GM19043 (cell line): ENCODE data around the gene DIPK1B.
"Not testable (repeated sequence)": the region's sequence is repeated elsewhere in the genome, so short reads cannot be mapped to it uniquely, and the experiment has no call there.

ENCODE experiments used
- ATAC-seq: cut with Tn5 transposase; IDR thresholded peaks from one replicate; pipeline ENCODE4 v1.9.1; 2021; ENCODE audit warnings: low read depth; ENCODE audit not compliant: unreplicated experiment

The DIPK1B gene

DNA sequence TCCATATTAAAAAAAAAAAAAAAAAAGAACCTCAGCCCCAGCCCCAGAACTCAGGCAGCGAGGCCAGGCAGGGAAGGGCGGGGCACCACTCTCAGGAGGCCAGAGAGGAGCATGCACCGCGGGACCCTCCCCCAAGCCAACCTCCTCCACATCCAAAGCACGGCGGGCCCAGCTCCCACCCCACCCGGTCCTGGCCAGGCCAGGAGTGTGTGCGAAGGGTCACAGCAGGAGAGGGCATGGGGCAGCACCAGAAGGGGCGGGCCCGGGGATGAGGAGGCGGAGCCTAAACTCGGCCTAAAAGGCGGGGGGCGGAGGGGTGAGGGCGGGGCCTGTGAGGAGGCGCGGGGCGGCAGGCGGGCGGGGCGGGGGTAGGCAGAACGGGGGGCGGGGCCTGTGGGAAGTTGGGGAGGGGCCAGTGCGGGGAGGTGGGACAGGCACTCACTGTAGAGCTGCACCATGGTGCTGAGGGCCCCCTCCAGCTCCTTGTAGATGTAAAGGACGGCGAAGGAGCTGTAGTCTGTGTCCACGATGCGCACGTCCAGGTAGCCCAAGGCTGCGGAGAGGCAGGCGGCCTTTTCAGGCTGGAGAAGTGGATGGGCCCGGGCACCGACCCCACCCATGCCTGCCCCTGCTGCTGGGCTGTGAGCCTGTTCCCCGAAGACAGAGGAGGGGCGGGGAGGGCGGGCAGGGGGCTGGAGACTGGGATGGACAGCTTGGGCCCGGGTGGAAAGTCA is 50.7 kb downstream of the DIPK1B start:
- ATAC-seq: no peak

DNA sequence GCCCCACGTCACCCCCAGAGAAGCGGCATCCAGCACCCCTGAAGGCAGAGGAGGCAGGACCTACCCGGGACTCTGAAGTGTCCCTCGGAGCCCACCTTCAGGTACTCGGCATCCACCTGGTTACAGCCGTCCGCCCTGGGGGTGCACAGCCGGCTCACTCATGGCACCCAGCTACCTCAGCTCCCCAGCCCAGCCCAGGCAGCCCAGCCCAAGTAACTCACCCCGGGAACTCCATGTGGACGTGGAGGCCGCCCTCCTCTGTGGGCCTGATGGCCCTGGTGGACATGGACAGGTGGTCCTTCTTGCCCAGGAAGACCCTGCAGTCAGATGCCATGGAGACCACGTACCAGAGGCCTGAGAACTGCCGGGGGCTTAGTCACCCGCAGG is 51.3 kb downstream of the DIPK1B start:
- no peak for ATAC-seq

DNA sequence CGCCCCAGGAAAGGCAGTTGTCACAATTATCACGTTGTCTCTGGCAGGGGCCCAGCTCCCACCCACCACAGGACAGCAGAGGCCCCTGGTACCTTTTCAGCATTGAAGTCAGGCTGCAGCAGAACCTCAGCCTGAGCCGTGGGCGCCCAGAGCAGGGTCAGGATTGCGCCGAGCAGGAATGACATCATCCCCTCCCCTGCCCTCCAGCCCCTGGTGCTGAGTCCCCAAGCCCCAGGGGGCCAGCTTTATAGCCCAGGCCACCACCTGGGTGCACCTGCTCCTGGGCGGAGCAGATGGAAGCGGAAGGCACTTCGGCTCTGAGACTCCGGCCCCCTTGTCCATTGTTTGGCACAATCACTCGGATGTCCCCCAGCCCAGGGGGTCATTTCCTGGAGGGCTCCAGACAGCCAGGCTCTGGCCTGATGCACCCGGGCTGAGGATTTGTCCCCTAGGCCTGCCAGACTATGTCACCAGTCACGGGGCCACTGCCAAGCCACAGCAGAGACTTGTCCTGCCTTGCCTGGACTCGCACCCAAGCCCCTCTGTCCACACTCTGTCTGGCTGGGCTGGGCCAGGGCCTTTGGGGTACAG is 52.0 kb downstream of the DIPK1B start, which contains the start of gene LCN15:
TSS of gene LCN15 (minus strand) at position 218 of the 591 bp plus-strand sequence. CDS start at position 188, 30 bp downstream.
- ATAC-seq: no peak

DNA sequence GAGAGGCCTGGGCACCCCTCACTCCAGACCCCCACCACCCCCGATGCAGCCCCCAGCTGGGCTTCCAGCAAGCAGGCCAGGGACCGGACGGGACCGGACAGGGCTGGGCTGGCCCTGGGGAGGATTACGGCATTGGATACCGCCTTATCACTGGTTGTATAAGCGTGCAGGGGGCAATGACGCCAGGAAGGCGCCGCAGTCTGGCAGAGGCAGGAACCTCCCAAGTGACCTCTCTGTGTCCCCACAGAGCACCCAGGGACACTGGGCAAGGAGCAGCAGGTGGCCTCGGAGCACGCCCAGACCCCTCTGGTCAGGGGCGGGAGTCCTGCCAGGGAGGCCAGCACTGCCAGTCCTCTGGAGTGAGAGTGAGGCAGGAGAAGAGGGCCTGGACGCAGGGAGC is 52.7 kb downstream of the DIPK1B start:
- ATAC-seq: no peak

DNA sequence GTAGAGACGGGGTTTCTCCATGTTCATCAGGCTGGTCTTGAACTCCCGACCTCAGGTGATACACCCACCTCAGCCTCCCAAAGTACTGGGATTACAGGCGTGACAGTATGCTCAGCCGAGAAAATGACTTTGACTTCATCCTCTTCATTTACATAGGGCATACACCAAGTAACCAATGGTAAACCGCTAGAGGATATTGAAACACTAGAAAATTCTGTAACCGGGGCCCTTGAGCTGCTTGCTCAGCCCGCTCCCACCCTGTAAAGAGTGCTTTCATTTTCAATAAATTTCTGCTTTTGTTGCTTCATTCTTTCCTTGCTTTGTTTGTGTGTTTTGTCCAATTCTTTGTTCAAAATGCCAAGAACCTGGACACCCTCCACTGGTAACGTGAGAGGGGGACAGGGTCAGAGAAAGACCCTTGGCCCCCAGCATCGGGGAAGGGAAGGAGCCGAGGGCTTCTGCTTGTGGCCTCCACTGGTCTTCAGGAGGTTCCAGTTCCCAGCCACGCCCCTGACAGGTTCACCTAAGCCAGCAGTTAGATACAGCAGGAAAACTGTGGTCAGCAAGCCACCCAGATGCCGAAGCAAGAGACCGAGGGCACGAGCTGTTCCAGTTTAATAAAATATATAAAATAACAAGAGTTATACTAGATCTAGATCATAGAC is 53.5 kb downstream of the DIPK1B start:
- ATAC-seq: peak; percentile 68

DNA sequence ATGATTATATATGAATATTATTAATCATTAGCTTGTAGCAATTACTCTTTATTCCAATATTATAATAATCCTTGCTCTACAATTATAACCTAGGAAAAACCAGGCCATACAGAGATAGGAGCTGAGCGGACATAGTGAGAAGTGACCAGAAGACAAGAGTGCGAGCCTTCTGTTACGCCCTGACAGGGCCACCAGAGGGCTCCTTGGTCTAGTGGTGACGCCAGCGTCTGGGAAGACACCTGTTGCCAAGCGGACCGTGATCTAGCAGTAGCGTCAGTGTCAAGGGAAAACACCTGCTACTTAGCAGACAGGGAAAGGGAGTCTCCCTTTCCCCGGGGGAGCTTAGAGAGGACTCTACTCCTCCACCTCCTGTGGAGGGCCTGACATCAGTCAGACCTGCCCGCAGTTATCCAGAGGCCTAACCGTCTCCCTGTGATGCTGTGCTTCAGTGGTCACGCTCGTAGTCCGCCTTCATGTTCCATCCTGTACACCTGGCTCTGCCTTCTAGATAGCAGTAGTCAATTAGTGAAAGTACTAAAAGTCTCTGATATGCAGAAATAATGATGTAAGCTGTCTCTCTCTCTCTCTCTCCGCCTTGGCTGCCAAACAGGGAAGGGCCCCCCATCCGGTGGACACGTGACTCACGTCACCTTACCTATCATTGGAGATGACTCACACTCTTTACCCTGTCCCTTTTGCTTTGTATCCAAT is 54.2 kb downstream of the DIPK1B start:
- ATAC-seq: not testable (repeated sequence)

DNA sequence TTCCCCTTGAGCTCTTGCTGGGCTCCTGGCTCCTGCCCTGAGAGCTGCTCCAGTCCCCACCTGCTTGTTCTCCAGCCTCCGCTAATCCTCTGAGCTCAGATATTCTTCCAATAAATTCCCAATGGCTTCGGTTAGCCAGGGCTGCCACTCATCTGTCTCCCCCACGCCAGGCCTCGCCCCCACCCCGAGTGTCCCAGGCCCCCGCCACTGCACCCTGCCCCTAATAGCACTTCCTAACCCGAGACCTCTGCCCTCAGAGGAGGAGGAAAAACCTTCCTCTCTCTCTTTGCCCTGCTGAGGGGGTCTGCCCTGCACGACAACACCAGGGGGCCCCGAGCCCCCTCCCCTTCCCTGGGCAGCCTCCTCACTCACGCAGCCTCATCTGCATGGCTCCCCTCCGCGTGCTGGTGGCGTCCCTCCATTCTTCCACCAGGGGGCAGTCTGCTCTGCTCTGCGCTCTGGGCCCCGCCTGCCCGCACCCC is 57.4 kb downstream of the DIPK1B start:
- no peak for ATAC-seq

DNA sequence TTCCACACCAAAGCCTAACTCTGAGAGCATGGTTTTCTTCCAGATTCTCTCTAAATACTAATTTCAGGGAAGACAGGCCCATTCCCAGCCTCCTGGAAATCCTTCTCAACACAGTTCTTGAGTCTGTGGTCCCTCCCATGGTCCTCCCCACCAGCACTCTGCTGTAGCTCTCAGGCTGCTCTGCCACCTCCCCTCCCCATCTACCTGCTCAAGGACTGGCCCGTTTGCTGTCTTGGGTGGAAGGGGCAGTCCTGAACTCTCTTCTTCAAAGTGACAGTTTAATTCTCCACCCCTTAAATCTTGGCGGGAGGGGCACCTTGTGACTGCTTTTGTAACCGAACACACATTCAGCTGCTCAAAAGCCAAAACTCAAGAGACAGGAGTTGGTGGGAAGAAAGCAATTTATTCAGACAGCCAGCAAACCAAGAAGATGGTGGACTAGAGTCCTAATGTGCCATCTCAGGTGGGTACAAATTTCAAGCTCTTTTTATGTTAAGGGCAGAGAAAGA is 59.6 kb downstream of the DIPK1B start:
- ATAC-seq: no peak

DNA sequence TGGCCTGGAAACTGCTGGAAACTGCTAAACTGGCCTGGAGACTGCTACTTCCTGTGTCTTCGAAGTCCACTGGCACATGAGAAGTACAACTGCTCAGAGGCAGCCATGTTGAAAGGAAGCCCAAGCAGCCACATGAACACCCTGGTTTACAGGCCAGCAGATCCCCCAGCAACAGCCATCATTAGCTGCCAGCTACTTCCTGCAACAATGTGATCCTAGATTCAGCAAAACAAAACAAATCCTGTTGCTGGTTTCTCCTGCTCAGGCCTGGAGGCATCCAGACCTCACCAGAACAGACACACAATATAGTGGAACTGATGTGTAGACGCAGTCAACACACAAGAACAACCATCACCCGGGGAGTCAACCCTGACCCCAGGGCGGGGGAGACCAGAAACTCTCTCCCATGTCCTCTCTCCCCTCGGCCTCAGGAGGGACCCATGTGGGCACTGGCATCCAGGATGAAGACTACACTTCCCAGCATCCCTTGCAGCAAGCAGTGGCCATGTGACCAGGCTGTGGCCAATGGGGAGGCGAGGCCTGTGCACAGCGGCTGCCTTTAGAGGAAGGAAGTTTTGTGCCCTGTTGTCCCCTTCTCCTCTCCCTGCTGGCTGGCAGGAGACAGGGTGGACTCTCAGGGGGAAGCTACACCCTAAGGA is 61.1 kb downstream of the DIPK1B start:
- no peak for ATAC-seq
